Measurements from ENCODE around the gene MRPL27.

MRPL27 gene

DNA sequence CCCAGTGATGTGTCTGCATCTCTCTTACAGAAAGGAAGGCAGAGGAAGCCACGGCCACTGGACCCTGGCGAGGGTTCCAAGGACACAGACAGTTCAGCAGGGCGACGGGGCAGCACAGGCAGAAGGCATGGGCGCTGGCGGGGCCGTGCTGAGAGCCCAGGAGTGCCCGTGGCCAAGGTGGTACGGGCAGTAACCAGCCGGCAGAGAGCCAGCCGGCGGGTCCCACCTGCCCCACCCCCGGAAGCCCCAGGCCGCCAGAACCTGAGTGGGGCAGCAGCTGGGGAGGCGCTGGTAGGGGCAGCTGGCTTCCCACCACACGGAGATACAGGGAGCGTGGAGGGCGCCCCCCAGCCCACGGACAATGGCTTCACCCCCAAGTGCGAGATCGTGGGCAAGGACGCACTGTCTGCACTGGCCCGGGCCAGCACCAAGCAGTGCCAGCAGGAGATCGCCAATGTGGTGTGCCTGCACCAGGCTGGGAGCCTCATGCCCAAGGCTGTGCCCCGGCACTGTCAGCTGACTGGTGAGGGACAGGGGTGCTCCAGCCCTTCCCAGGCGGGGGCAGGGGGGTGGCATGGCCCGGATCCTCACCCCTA is 19.3 kb downstream of the MRPL27 start:
- peaks cover 39% of the 10 kb centered on the region; the same call in 1 of the 2 replicates for H3K36me3 ChIP-seq (ENCODE audit: insufficient read depth, low read length)

DNA sequence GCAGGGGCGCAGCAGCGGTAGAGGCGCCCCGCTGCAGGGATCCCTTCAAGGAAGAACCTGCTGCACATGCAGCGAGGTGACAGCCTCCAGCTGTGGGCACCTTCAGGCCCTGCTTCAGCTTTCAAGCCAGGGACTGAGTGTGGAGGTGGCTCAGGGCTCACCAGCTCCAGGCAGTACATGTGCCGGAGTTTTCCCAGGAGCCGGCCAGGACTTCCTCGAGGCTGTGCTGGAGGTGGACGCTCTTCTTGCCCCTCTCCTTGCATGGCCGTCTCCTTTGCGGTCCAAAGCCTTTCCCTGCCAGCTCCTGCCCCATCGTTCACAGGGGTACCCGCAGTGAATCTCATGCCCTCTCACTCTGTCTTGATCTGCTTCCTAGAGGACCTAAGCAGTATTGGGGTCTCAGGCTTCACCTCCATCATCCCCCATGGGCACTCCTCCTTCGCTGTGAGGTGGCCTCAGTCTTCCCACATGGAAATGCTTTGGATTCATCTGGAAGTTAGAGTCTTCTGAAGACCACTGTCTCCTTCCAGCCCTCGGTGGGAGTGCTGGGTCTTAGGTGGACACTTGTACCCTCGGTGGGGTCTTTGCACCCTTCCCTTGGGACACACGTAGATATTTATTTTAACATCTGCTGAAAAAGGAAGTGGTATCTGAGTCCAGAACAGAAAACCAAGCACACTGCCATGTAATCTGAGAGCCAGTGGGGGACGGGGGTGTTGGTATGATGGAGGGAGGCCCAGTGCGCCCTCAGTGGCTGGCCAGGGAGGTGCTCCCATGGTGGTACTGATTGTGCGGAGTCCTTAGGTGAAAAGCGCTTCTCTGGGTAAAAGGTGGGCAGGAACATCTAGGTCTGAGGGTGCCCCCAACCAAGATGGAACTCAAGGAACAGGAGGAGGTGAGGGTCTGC is 20.0 kb downstream of the MRPL27 start:
- no peaks in the 10 kb centered on the region for H4K20me1 ChIP-seq (ENCODE audit: insufficient read depth, low read length, poor library complexity, severe bottlenecking)
- H3K4me2 ChIP-seq (ENCODE audit: low read depth, low read length, poor library complexity, severe bottlenecking) = no peak overlapping the region
- no peaks in the 10 kb centered on the region for H3K9me2 ChIP-seq (replicated peaks; ENCODE audit: low read depth, low read length)
- no peaks in the 10 kb centered on the region for H3K9me3 ChIP-seq (ENCODE audit: insufficient read depth, low read depth, low read length)
- H3F3A ChIP-seq (ENCODE audit: low read depth) = no peaks in the 10 kb centered on the region
- peaks cover 31% of the 10 kb centered on the region; the same call in 1 of the 2 replicates for H3K36me3 ChIP-seq (ENCODE audit: insufficient read depth, low read length)
- H3K9ac ChIP-seq (ENCODE audit: low read depth, low read length, poor library complexity, severe bottlenecking) = no peak overlapping the region
- no peak for TF ChIP-seq EZH2phosphoT487 (IDR thresholded peaks at IDR 0.05; ENCODE audit: borderline replicate concordance)
- TF ChIP-seq, protein P1, sequence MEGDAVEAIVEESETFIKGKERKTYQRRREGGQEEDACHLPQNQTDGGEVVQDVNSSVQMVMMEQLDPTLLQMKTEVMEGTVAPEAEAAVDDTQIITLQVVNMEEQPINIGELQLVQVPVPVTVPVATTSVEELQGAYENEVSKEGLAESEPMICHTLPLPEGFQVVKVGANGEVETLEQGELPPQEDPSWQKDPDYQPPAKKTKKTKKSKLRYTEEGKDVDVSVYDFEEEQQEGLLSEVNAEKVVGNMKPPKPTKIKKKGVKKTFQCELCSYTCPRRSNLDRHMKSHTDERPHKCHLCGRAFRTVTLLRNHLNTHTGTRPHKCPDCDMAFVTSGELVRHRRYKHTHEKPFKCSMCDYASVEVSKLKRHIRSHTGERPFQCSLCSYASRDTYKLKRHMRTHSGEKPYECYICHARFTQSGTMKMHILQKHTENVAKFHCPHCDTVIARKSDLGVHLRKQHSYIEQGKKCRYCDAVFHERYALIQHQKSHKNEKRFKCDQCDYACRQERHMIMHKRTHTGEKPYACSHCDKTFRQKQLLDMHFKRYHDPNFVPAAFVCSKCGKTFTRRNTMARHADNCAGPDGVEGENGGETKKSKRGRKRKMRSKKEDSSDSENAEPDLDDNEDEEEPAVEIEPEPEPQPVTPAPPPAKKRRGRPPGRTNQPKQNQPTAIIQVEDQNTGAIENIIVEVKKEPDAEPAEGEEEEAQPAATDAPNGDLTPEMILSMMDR (conservative IDR thresholded peaks at IDR 0.05; ENCODE audit: low read length) = no peak; the same call in 1 of the 2 replicates
- H3K4me1 ChIP-seq (ENCODE audit: insufficient read depth, low read length, poor library complexity, severe bottlenecking) = peaks cover 11% of the 10 kb centered on the region
- H3K79me2 ChIP-seq (ENCODE audit: insufficient read depth, low read length) = peaks cover 11% of the 10 kb centered on the region; the same call in 1 of the 2 replicates
- H3K27me3 ChIP-seq (ENCODE audit: insufficient read depth, low read length, poor library complexity, severe bottlenecking) = no peaks in the 10 kb centered on the region
- H2AFZ ChIP-seq (ENCODE audit: low read length) = no peak overlapping the region
- H3K4me3 ChIP-seq (ENCODE audit: low read length, poor library complexity, severe bottlenecking) = no peak overlapping the region

More for the DNA sequence above, 19.3 kb downstream of the MRPL27 start:
- H3K9me2 ChIP-seq (replicated peaks; ENCODE audit: low read depth, low read length) = no peaks in the 10 kb centered on the region
- peaks cover 4% of the 10 kb centered on the region; the same call in 1 of the 2 replicates for H3K79me2 ChIP-seq (ENCODE audit: insufficient read depth, low read length)
- H3F3A ChIP-seq (ENCODE audit: low read depth) = no peaks in the 10 kb centered on the region
- no peak overlapping the region for H3K4me2 ChIP-seq (ENCODE audit: low read depth, low read length, poor library complexity, severe bottlenecking)
- H3K4me1 ChIP-seq (ENCODE audit: insufficient read depth, low read length, poor library complexity, severe bottlenecking) = peaks cover 3% of the 10 kb centered on the region
- H3K4me3 ChIP-seq (ENCODE audit: low read length, poor library complexity, severe bottlenecking) = no peak overlapping the region
- no peaks in the 10 kb centered on the region for H3K27me3 ChIP-seq (ENCODE audit: insufficient read depth, low read length, poor library complexity, severe bottlenecking)
- H3K9ac ChIP-seq (ENCODE audit: low read depth, low read length, poor library complexity, severe bottlenecking) = no peak overlapping the region
- TF ChIP-seq EZH2phosphoT487 (IDR thresholded peaks at IDR 0.05; ENCODE audit: borderline replicate concordance) = no peak
- TF ChIP-seq, protein P1 (conservative IDR thresholded peaks at IDR 0.05; ENCODE audit: low read length) = no peak
- H4K20me1 ChIP-seq (ENCODE audit: insufficient read depth, low read length, poor library complexity, severe bottlenecking) = no peaks in the 10 kb centered on the region
- no peaks in the 10 kb centered on the region for H3K9me3 ChIP-seq (ENCODE audit: insufficient read depth, low read depth, low read length)
- no peak overlapping the region for H2AFZ ChIP-seq (ENCODE audit: low read length)

DNA sequence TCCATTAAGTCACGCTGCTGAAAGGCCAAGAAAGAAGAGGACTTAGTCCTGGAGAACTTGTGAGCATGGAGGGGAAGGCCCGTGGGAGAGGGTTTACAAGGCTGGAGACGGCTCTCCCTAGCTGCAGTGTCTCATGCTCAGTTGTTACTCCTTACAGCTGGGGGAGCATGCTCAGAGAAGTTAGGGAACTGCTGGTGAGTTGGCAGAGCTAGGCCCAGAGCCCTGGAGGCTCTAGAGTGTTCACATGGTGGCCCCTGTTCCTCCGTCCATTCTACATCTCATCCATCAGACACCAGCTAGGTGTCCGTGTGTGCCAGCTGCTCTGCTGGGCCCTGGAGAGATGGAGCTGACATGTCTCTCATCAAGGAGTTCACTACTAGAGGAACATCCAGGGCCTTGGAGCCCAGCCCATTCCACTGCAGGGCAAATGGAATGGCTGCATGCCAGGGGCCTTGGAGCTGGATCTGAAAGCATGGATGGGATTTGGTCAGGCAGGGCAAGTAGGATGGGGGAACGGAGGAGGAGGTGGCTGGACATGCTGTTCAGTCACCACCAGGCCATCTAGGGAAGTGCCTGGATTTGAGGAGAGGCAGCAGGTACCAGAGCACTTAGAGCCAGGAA is 20.8 kb downstream of the MRPL27 start:
- Histone ChIP-seq H3K79me2 (ENCODE audit: insufficient read depth, low read length) (peaks cover 17% of the 10 kb centered on the region), H4K20me1 (ENCODE audit: insufficient read depth, low read length, poor library complexity, severe bottlenecking) (no peaks in the 10 kb centered on the region)

More for the DNA sequence above, 20.8 kb downstream of the MRPL27 start:
- Histone ChIP-seq H3K4me2 (ENCODE audit: low read depth, low read length, poor library complexity, severe bottlenecking) (no peak overlapping the region), H3K27me3 (ENCODE audit: insufficient read depth, low read length, poor library complexity, severe bottlenecking) (no peaks in the 10 kb centered on the region), H3K9me3 (ENCODE audit: insufficient read depth, low read depth, low read length) (no peaks in the 10 kb centered on the region), H3F3A (ENCODE audit: low read depth) (no peaks in the 10 kb centered on the region), H3K4me1 (ENCODE audit: insufficient read depth, low read length, poor library complexity, severe bottlenecking) (peaks cover 19% of the 10 kb centered on the region), H2AFZ (ENCODE audit: low read length) (no peak overlapping the region), H3K4me3 (ENCODE audit: low read length, poor library complexity, severe bottlenecking) (no peak overlapping the region), H3K36me3 (ENCODE audit: insufficient read depth, low read length) (peaks cover 27% of the 10 kb centered on the region; the same call in 1 of the 2 replicates), H3K9me2 (replicated peaks; ENCODE audit: low read depth, low read length) (no peaks in the 10 kb centered on the region), H3K9ac (ENCODE audit: low read depth, low read length, poor library complexity, severe bottlenecking) (no peak overlapping the region)
- TF ChIP-seq, protein P1 (conservative IDR thresholded peaks at IDR 0.05; ENCODE audit: low read length) = no peak
- TF ChIP-seq EZH2phosphoT487 (IDR thresholded peaks at IDR 0.05; ENCODE audit: borderline replicate concordance) = no peak
